ENCODE measurements around the gene EXOC6. TPM values are rescaled to one million over a fixed set of nuclear protein-coding genes. Genes with fewer than 3 reads are reported as not detected.
"Not testable (repeated sequence)": the region's sequence is repeated elsewhere in the genome, so short reads cannot be mapped to it uniquely, and the experiment has no call there.

Gene EXOC6
- total and polyA plus RNA-seq, 3 experiments from 2014 or later = 7.3 to 10.9 (median 10.6) TPM

- Mint-ChIP-seq H3K9me3 (peaks cover 2 to 10% (median 5%) of the 10 kb centered on the region in 5 donors), H3K27ac (peak overlapping the region in 1 of 8 donors; percentile 46)
- POLR2A ChIA-PET; H3K36me3 Mint-ChIP-seq; H3K9me3 ChIP-seq (ENCODE audit: low read length); DNase-seq; H3K4me1 ChIP-seq (ENCODE audit: insufficient read depth, low read length); H3K27me3 Mint-ChIP-seq; H3K4me3 Mint-ChIP-seq; H3K4me3 ChIP-seq (ENCODE audit: low read length); H3K36me3 ChIP-seq (ENCODE audit: insufficient read depth, low read length); H3K27ac ChIP-seq (ENCODE audit: low read depth, low read length); H3K27me3 ChIP-seq (ENCODE audit: insufficient read depth, low read length, poor library complexity, severe bottlenecking); H3K4me1 Mint-ChIP-seq; CTCF ChIA-PET: not testable (repeated sequence)
Measured at GRCh38 chr10:93101148-93101547, 252.8 kb downstream of the EXOC6 start.

GRCh38 chr10:93103953-93104352 is 255.6 kb downstream of the EXOC6 start:
- CTCF ChIA-PET = interaction anchor here (1.5 kb wide), 1 partner anchor 12 kb away, joined by 5 read pairs; no protein-coding TSS in a partner anchor
- POLR2A ChIA-PET = no interaction called here

GRCh38 chr10:93106631-93107072 is 258.3 kb downstream of the EXOC6 start:
- no peak for DNase-seq

More at GRCh38 chr10:93103953-93104352, 255.6 kb downstream of the EXOC6 start:
- Mint-ChIP-seq H3K27me3 (peaks cover 0 to 5% of the 10 kb centered on the region in 2 donors), H3K4me3 (no peak overlapping the region), H3K36me3 (peaks cover 0 to 7% (median 0%) of the 10 kb centered on the region in 3 donors), H3K9me3 (peaks cover 2 to 10% (median 5%) of the 10 kb centered on the region in 5 donors), H3K27ac (no peak overlapping the region), H3K4me1 (no peaks in the 10 kb centered on the region)
- Histone ChIP-seq H3K36me3 (ENCODE audit: insufficient read depth, low read length) (no peaks in the 10 kb centered on the region), H3K27ac (ENCODE audit: low read depth, low read length) (no peak overlapping the region), H3K9me3 (ENCODE audit: low read length) (no peaks in the 10 kb centered on the region), H3K4me3 (ENCODE audit: low read length) (no peak overlapping the region), H3K4me1 (ENCODE audit: insufficient read depth, low read length) (no peaks in the 10 kb centered on the region), H3K27me3 (ENCODE audit: insufficient read depth, low read length, poor library complexity, severe bottlenecking) (no peaks in the 10 kb centered on the region)
- no peak for DNase-seq

More at GRCh38 chr10:93106631-93107072, 258.3 kb downstream of the EXOC6 start:
- H3K4me3 Mint-ChIP-seq = no peak overlapping the region
- Histone ChIP-seq H3K9me3 (ENCODE audit: low read length) (no peaks in the 10 kb centered on the region), H3K27me3 (ENCODE audit: insufficient read depth, low read length, poor library complexity, severe bottlenecking) (no peaks in the 10 kb centered on the region), H3K27ac (ENCODE audit: low read depth, low read length) (no peak overlapping the region), H3K4me3 (ENCODE audit: low read length) (no peak overlapping the region), H3K4me1 (ENCODE audit: insufficient read depth, low read length) (no peaks in the 10 kb centered on the region), H3K36me3 (ENCODE audit: insufficient read depth, low read length) (no peaks in the 10 kb centered on the region)
- peaks cover 2 to 10% (median 5%) of the 10 kb centered on the region in 5 donors for H3K9me3 Mint-ChIP-seq
- H3K36me3 Mint-ChIP-seq = peaks cover 0 to 7% (median 0%) of the 10 kb centered on the region in 3 donors
- peaks cover 0 to 13% of the 10 kb centered on the region in 2 donors for H3K27me3 Mint-ChIP-seq
- H3K4me1 Mint-ChIP-seq = no peaks in the 10 kb centered on the region
- POLR2A ChIA-PET = no interaction called here
- CTCF ChIA-PET = interaction anchor here (1.2 kb wide), 1 partner anchor 9 kb away, joined by 3 read pairs; no protein-coding TSS in a partner anchor
- H3K27ac Mint-ChIP-seq = no peak overlapping the region

Other genes with a start within 250 kb of the EXOC6 start
- gene HHEX, start 158.6 kb upstream of the EXOC6 start, total RNA-seq = not detected
- gene HHEX, start 158.6 kb upstream of the EXOC6 start, polyA plus RNA-seq = 0.90 TPM
- not detected for gene CYP26C1, start 212.3 kb downstream of the EXOC6 start, total RNA-seq
- gene CYP26C1, start 212.3 kb downstream of the EXOC6 start, polyA plus RNA-seq = not detected
- not detected for gene CYP26A1, start 225.4 kb downstream of the EXOC6 start, total RNA-seq
- gene CYP26A1, start 225.4 kb downstream of the EXOC6 start, polyA plus RNA-seq = not detected